ENCODE measurements around the gene PAGE2B.
"Not testable (repeated sequence)": the region's sequence is repeated elsewhere in the genome, so short reads cannot be mapped to it uniquely, and the experiment has no call there.

DNA sequence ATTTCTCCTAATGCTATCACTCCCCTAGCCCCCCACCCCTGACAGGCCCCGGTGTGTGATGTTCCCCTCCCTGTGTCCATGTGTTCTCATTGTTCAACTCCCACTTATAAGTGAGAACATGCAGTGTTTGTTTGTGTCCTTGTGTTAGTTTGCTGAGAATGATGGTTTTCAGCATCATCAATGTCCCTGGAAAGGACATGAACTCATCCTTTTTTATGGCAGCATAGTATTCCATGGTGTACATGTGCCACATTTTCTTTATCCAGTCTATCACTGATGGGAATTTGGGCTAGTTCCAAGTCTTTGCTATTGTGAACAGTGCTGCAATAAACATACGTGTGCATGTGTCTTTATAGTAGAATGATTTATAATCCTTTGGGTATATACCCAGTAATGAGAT lies 7.7 kb upstream of the PAGE2B start:
- not testable (repeated sequence) for TF ChIP-seq CTCF (conservative IDR thresholded peaks at IDR 0.05; ENCODE audit: low read depth, low read length); EZH2 (IDR thresholded peaks at IDR 0.05; ENCODE audit: borderline replicate concordance, low read depth, low read length, poor library complexity, severe bottlenecking)
